NCI-H748 treated with DMSO at 0.1 percent for 48 hours (cell line): Measurements from ENCODE around the gene MCF2.
A peak's percentile ranks its signal among the peaks of the same experiment; 100 is the strongest.

Experiments
- DNase-seq: peaks from one replicate; lab custom pipeline; 2025; lab: John Stamatoyannopoulos, UW

Gene MCF2

GRCh38 chrX:139600105-139600504 is 107.9 kb downstream of the MCF2 start:
- no peak for DNase-seq

DNA sequence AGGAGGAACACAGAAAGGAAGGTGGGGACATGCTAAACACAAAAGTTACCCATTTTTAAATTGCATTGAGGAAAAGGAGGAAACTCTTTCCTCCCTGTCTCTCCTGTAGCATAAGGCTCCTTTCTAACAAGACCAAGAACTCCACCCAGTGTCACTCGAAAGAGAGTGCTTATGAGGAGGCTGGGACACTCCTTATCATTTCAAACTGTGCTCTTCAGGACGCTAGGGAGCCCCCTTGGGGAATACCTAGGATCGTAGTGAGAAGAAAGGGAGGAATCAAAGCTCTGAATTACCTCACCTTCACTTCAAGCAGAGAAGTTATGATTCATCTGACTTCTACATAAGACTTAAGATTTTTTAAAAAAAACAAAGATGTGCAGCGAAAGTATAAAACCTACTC is 111.9 kb downstream of the MCF2 start:
- DNase-seq: no peak

GRCh38 chrX:139585613-139586012 is 122.4 kb downstream of the MCF2 start:
- DNase-seq: no peak

GRCh38 chrX:139581068-139581467 is 126.9 kb downstream of the MCF2 start:
- no peak for DNase-seq

DNA sequence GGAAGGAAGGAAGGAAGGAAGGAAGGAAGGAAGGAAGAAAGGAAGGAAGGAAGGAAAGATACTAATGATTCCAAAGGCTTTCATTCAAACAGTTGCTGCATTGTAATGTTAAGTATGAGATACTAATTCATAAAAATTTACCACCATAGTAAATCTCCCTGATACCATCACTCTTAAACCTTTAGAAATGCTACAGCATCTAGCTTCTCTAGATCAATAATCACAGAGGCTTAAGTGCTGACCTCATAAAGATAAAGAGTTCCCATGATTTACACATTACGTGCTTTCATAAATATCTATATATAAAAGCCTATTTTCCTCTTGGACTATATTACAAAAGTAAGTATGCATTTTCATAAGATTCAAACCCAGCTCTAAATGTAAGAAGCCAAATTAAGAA is 141.0 kb downstream of the MCF2 start:
- DNase-seq: no peak

GRCh38 chrX:139563251-139563650 is 144.7 kb downstream of the MCF2 start:
- DNase-seq: no peak

DNA sequence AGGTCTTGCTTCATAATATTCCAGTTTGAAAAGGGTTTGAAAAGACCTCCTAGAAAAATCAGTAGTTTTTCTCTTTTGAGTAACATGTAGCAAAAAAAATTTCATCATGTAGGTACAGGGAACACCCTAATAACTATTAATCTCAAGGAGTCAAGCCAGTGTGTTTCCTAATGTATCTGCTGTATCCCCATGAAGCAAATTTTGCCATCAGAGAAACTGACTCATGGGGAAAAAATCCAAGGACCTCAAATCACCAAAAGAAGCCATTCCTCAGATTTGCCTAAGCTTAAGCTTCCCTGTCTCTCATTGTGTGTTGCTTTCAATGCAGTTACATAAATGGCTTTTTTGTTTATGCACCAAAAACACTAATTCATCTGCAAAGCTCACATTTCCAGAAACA is 147.7 kb downstream of the MCF2 start:
- DNase-seq: no peak

- DNase-seq: peak; percentile 4
Measured at GRCh38 chrX:139559383-139560042, 148.5 kb downstream of the MCF2 start.

DNA sequence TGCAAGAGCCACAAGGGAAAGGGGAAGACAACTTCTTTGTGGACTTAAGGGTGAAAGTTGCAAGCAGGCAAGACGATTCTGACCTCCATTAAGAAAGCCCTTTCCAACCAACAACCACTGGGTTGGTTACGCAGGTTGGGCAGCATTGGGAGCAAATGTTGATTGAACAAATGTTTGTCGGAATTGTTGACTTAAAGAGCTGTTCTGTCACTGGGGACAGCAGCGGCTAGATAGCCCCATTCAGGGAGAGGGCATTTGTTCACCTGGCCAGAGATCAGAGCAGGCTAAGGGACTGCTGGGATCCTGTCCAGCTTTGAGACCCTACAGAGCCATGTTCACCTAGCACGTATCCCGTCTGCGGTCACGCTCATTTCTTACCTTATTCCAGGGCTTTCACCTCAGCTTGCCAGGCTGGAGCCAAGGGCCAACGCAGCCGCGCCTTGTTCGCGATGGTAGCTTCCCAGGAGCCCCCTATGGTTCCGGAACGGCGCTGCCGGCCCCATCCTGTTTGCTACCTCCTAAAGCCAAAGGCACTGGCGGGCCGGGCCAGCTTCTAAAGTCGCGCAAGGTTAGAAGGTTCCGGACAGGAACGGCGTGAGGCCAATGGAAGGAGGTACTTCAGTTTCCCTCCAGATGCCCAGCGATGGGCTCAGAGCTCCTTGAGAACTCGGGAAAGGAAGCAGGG is 152.8 kb downstream of the MCF2 start:
- no peak for DNase-seq

- no peak for DNase-seq
Measured at GRCh38 chrX:139554376-139554775, 153.6 kb downstream of the MCF2 start.

GRCh38 chrX:139544591-139544990 is 163.4 kb downstream of the MCF2 start:
- no peak for DNase-seq

- no peak for DNase-seq
Measured at GRCh38 chrX:139543920-139544319, 164.0 kb downstream of the MCF2 start.

GRCh38 chrX:139542652-139543051 is 165.3 kb downstream of the MCF2 start:
- DNase-seq: no peak

- no peak for DNase-seq
Measured at GRCh38 chrX:139538907-139539790, 168.8 kb downstream of the MCF2 start.

- DNase-seq: no peak
Measured at GRCh38 chrX:139533444-139533843, 174.5 kb downstream of the MCF2 start.

- DNase-seq: no peak
Measured at GRCh38 chrX:139532834-139533233, 175.1 kb downstream of the MCF2 start.
